Breast epithelium (tissue), 3 donors: ENCODE results near the gene OR5H1.

Source experiments
- CTCF ChIP-seq, 3 donors: fragments of 450-650 bp; IDR thresholded peaks; one replicate each; pipeline ENCODE4 v1.5.1; 2016 to 2017; ENCODE audit warnings: antibody characterized with exemption in 3 of 3, mild to moderate bottlenecking in 3 of 3, moderate library complexity in 3 of 3
- POLR2A ChIP-seq: fragments of 450-650 bp; IDR thresholded peaks from one replicate; pipeline ENCODE4 v1.6.1; 2016; ENCODE audit warnings: antibody characterized with exemption, mild to moderate bottlenecking, moderate library complexity
- POLR2AphosphoS5 ChIP-seq, 3 donors: sonication (generic); formaldehyde crosslinking; IDR thresholded peaks; one replicate each; pipeline ENCODE4 v1.6.1; 2017; ENCODE audit warnings: antibody characterized with exemption in 3 of 3

- TF ChIP-seq CTCF (IDR thresholded peaks at IDR 0.05): no peak
- TF ChIP-seq POLR2A: no peak
- TF ChIP-seq POLR2AphosphoS5 (IDR thresholded peaks at IDR 0.05): no peak
Observed at GRCh38 chr3:98182196-98182595, 51.7 kb downstream of the OR5H1 start.
